HepG2 (cell line): ENCODE results near the gene NUAK1. TPM values are rescaled to one million over a fixed set of nuclear protein-coding genes. Genes with fewer than 3 reads are reported as not detected.

Experiments used
- ATAC-seq: fragments of 200-7000 bp; cut with Tn5 transposase; 3 replicates; pipeline ENCODE4 v1.9.1; 2020; ENCODE audit warnings: mild to moderate bottlenecking, moderate library complexity
- BruUV-seq: library from RNA; stranded (reverse); fragments of 400-500 nt; replicated peaks from 2 replicates; lab custom pipeline; 2021; lab: Mats Ljungman, UMichigan
- CTCF ChIA-PET: fragments of 300-600 bp; formaldehyde crosslinking; extraction: SDS; loops from one replicate; lab custom pipeline; 2021; ENCODE audit warnings: low total read pairs, inconsistent platforms, low intra/inter-chr PET ratio; lab: Yijun Ruan, JAX
- POLR2A ChIA-PET: fragments of 350-600 bp; sonication (Branson Sonifier 250); formaldehyde crosslinking; loops from one replicate; lab custom pipeline; 2020; ENCODE audit warnings: antibody characterized with exemption, inconsistent platforms; lab: Yijun Ruan, JAX
- DNase-seq: peaks from one replicate; pipeline ENCODE4 v3.0.0-alpha.2; 2015; ENCODE audit warnings: low spot score
- FAIRE-seq: peaks from 3 replicates; lab custom pipeline; 2011; peaks lifted over from hg19 to GRCh38; lab: Jason Lieb, UNC
- H2AFZ ChIP-seq: one replicate; pipeline ENCODE4 v1.6.1; 2011; ENCODE audit warnings: low read length, inconsistent platforms
- H3K27ac ChIP-seq: fragments of 300-600 bp; 3 replicates; pipeline ENCODE4 v1.8.0; 2011; ENCODE audit warnings: mixed run types, mild to moderate bottlenecking, mixed read lengths, low read length, inconsistent platforms; ENCODE audit not compliant: insufficient read depth; ENCODE audit errors: extremely low read length
- H3K27me3 ChIP-seq, 2 experiments: fragments of 200-600 bp in 1 of 2; 2 replicates in 1 of 2; 3 replicates in 1 of 2; pipeline versions ENCODE4 v1.6.0 to v1.8.0; 2011; ENCODE audit warnings: low read length in 2 of 2, mild to moderate bottlenecking in 2 of 2, moderate library complexity in 2 of 2, inconsistent platforms in 1 of 2; ENCODE audit not compliant: insufficient read depth in 2 of 2, control insufficient read depth in 1 of 2
- H3K36me3 ChIP-seq, 2 experiments: fragments of 200-600 bp in 1 of 2; replicated peaks in 1 of 2; 2 replicates in 1 of 2; 3 replicates in 1 of 2; pipeline versions ENCODE4 v1.5.1 to v1.8.0; 2011; ENCODE audit warnings: low read length in 2 of 2, inconsistent platforms in 1 of 2; ENCODE audit not compliant: insufficient read depth in 2 of 2, control insufficient read depth in 1 of 2
- H3K4me1 ChIP-seq: 2 replicates; pipeline ENCODE4 v1.5.1; 2012; ENCODE audit warnings: low read length, inconsistent platforms; ENCODE audit not compliant: insufficient read depth
- H3K4me2 ChIP-seq: 2 replicates; pipeline ENCODE4 v1.6.0; 2011; ENCODE audit warnings: low read depth, low read length, inconsistent platforms
- H3K4me3 ChIP-seq, 3 experiments: fragments of 200-600 bp in 1 of 3; sonication (generic), shearing (Covaris generic) in 1 of 3; replicated peaks in 1 of 3; 2 replicates each; pipeline ENCODE4 v1.5.1; 2011 to 2016; ENCODE audit warnings: low read length in 3 of 3, inconsistent platforms in 2 of 3, low read depth in 2 of 3, mild to moderate bottlenecking in 2 of 3, control low read depth in 1 of 3, mixed read lengths in 1 of 3; ENCODE audit not compliant: insufficient read depth in 1 of 3
- H3K79me2 ChIP-seq: one replicate; pipeline ENCODE4 v1.6.1; 2011; ENCODE audit warnings: low read length, inconsistent platforms; ENCODE audit not compliant: insufficient read depth
- H3K9ac ChIP-seq: 2 replicates; pipeline ENCODE4 v1.6.0; 2011; ENCODE audit warnings: mild to moderate bottlenecking, low read depth, low read length, inconsistent platforms; ENCODE audit not compliant: insufficient read depth
- H3K9me3 ChIP-seq: 2 replicates; pipeline ENCODE4 v1.5.1; 2012; ENCODE audit warnings: mild to moderate bottlenecking, low read length
- H4K20me1 ChIP-seq: 2 replicates; pipeline ENCODE4 v1.6.0; 2011; ENCODE audit warnings: inconsistent platforms, mild to moderate bottlenecking, low read length, moderate library complexity; ENCODE audit not compliant: insufficient read depth
- ARHGAP35 ChIP-seq: sonication (generic); formaldehyde crosslinking; IDR thresholded peaks from 2 replicates; pipeline ENCODE4 v1.9.0; 2022; ENCODE audit warnings: mild to moderate bottlenecking, inconsistent platforms, moderate library complexity, missing genetic modification reagents, borderline replicate concordance
- IKZF5 ChIP-seq: IDR thresholded peaks from 2 replicates; pipeline ENCODE4 v1.6.1; 2018; ENCODE audit warnings: missing genetic modification reagents, mild to moderate bottlenecking, missing compliant biosample characterization
- SOX5 ChIP-seq: IDR thresholded peaks from 2 replicates; pipeline ENCODE4 v1.6.1; 2016; ENCODE audit warnings: borderline replicate concordance
- TERF1 ChIP-seq: sonication (generic); formaldehyde crosslinking; IDR thresholded peaks from 2 replicates; pipeline ENCODE4 v1.8.0; 2022; ENCODE audit warnings: mild to moderate bottlenecking, missing genetic modification reagents, moderate library complexity
- ZNF280D ChIP-seq: sonication (generic); formaldehyde crosslinking; IDR thresholded peaks from 2 replicates; pipeline ENCODE4 v1.5.1; 2020; ENCODE audit warnings: mild to moderate bottlenecking, missing genetic modification reagents
- ZNF557 ChIP-seq: sonication (generic); formaldehyde crosslinking; IDR thresholded peaks from 2 replicates; pipeline ENCODE4 v1.4.0; 2020; ENCODE audit warnings: missing genetic modification reagents
- WGBS: methylation state at CpG from one replicate; pipeline ENCODE4 v1.1.6; 2017; ENCODE audit warnings: low lambda C conversion rate; 5-methylcytosine and 5-hydroxymethylcytosine counted together
- in situ Hi-C: cut with HindIII; loops from 2 replicates; pipeline ENCODE4 v1.10.0; 2017; ENCODE audit warnings: low pct_unique_long_range_greater_than_20kb; ENCODE audit not compliant: extremely low pct_ligation_motif_present
- intact Hi-C: fragments of 100-400 bp; cut with micrococcal nuclease; formaldehyde crosslinking; loops from one replicate; pipeline ENCODE4 v1.10.0; 2022; ENCODE audit not compliant: unreplicated experiment
- polyA plus RNA-seq, 8 experiments: library from polyadenylated mRNA; depleted of rRNA in 3 of 8; stranded (reverse) in 7 of 8; unstranded in 1 of 8; fragments of >200 nt; fragmentation: Illumina TruSeq in 4 of 8; extraction: Trizol in 4 of 8; gene quantifications; 2 replicates each; pipeline versions ENCODE4 v1.2.1 to v1.2.3, GENCODE V29; 2011 to 2016; ENCODE audit warnings: low read depth in 4 of 8, missing spikeins in 1 of 8, mixed read lengths in 1 of 8; ENCODE audit not compliant: insufficient read depth in 1 of 8
- total RNA-seq, 5 experiments: library from RNA; depleted of rRNA; stranded (reverse); fragments of >200 nt; fragmentation: Illumina TruSeq; extraction: Trizol; gene quantifications; 2 replicates each; pipeline ENCODE4 v1.2.3, GENCODE V29; 2016; ENCODE audit warnings: low read depth in 1 of 5

The NUAK1 gene
- total and polyA plus RNA-seq, 2 of the 13 experiments (the other 11 are each of a cell fraction or from before 2014, with no cell fraction given), result 1.7 to 1.9 TPM

- no peak for TF ChIP-seq IKZF5 (CRISPR knock-in tag)
- no peak for TF ChIP-seq ARHGAP35
These were observed 8.2 kb upstream of the NUAK1 start (continued) for GRCh38 chr12:106146987-106147386.

- 0 out of 2 replicates have a peak, but pooled peaks cover 3% of the 10 kb centered on the region for H3K4me1 ChIP-seq
- POLR2A ChIA-PET, result no interaction called here
- ATAC-seq, result no peak
- H3K79me2 ChIP-seq, result no peaks in the 10 kb centered on the region
- CTCF ChIA-PET, result no interaction called here
- H3K4me3 ChIP-seq, result no peak overlapping the region
- in situ Hi-C loops, result loop anchor here (10.0 kb wide), 1 partner anchor 721 kb away; no protein-coding TSS in a partner anchor
- H2AFZ ChIP-seq, result no peak overlapping the region
- no peak overlapping the region for H3K4me2 ChIP-seq
- no TSS peak for BruUV-seq
- no peak overlapping the region for H3K27ac ChIP-seq
- intact Hi-C loops, result no loop called here
- DNase-seq, result no peak
- H3K36me3 ChIP-seq, result no peaks in the 10 kb centered on the region
- WGBS, result 51% methylated on average over 14 of the region's 14 CpGs
- H4K20me1 ChIP-seq, result no peaks in the 10 kb centered on the region
- no peak for TF ChIP-seq TERF1
- no peak for TF ChIP-seq ZNF557 (CRISPR knock-in tag)
- no peak for TF ChIP-seq ZNF280D
- no peak for TF ChIP-seq SOX5 (CRISPR knock-in tag)
- no peaks in the 10 kb centered on the region for H3K27me3 ChIP-seq
- no peak overlapping the region for H3K9ac ChIP-seq
- no peak for FAIRE-seq
- H3K9me3 ChIP-seq, result no peaks in the 10 kb centered on the region
These were observed 7.0 kb upstream of the NUAK1 start for GRCh38 chr12:106145539-106146447.
